GM10266 (cell line): ENCODE measurements around the gene FARSA.

ENCODE experiments used
- DNase-seq: peaks from one replicate; pipeline ENCODE4 v3.0.0; 2012; ENCODE audit errors: extremely low spot score
- CTCF ChIP-seq: IDR thresholded peaks from 2 replicates; pipeline ENCODE4 v1.5.1; 2012; ENCODE audit warnings: mild to moderate bottlenecking, low read depth; ENCODE audit not compliant: control insufficient read depth, insufficient read depth; ENCODE audit errors: missing control alignments

The FARSA gene

GRCh38 chr19:12880551-12881171, 52.9 kb downstream of the FARSA start:
- TF ChIP-seq CTCF = no peak
- no peak for DNase-seq

GRCh38 chr19:12875086-12875485, 58.4 kb downstream of the FARSA start:
- DNase-seq = no peak
- no peak for TF ChIP-seq CTCF

- no peak for TF ChIP-seq CTCF
- DNase-seq = no peak
Measured at GRCh38 chr19:12873891-12874745, 59.4 kb downstream of the FARSA start.

GRCh38 chr19:12872941-12873890, 60.3 kb downstream of the FARSA start:
- no peak for DNase-seq
- TF ChIP-seq CTCF = no peak
